ENCODE results near the gene PTH1R. TPM values are rescaled to one million over a fixed set of nuclear protein-coding genes. Genes with fewer than 3 reads are reported as not detected.

PTH1R gene
- total RNA-seq, 1 experiment from 2014 or later = 0.32 TPM

GRCh38 chr3:46881596-46882376 lies 4.3 kb downstream of the PTH1R start (continued):
- TF ChIP-seq CTCF (IDR thresholded peaks at IDR 0.05 in 2 of 3, conservative IDR thresholded peaks at IDR 0.05 in 1 of 3; ENCODE audit: borderline replicate concordance in 1 of 3, insufficient read depth in 1 of 3, low read depth in 2 of 3, low read length in 2 of 3) = no peak

- H3K27ac ChIP-seq (ENCODE audit: low read depth, low read length) = no peak overlapping the region
- intact Hi-C loops (cut with micrococcal nuclease) = no loop called here
- H4K20me1 ChIP-seq (ENCODE audit: insufficient read depth) = no peaks in the 10 kb centered on the region
- CTCF ChIA-PET = no interaction called here
- no peak overlapping the region for H3K4me3 ChIP-seq (replicated peaks in 1 of 2; ENCODE audit: low read depth in 1 of 2, low read length in 2 of 2)
- DNase-seq (ENCODE audit: low read depth, low spot score) = no peak
- H3K4me1 ChIP-seq (ENCODE audit: control insufficient read depth in 1 of 2, insufficient read depth in 2 of 2, low read length in 2 of 2) = peaks cover 9 to 13% of the 10 kb centered on the region in 2 experiments
- H3K4me2 ChIP-seq (ENCODE audit: low read length) = no peak overlapping the region
- no peaks in the 10 kb centered on the region for H3K79me2 ChIP-seq (ENCODE audit: insufficient read depth, low read length)
- H3K9me3 ChIP-seq (ENCODE audit: control insufficient read depth in 1 of 2, insufficient read depth in 1 of 2, low read depth in 1 of 2, low read length in 2 of 2) = no peaks in the 10 kb centered on the region
- H3K9me2 ChIP-seq (ENCODE audit: insufficient read depth) = no peaks in the 10 kb centered on the region
- no peaks in the 10 kb centered on the region for H3K36me3 ChIP-seq (ENCODE audit: control insufficient read depth in 1 of 2, insufficient read depth in 2 of 2, low read length in 2 of 2)
- H3K27me3 ChIP-seq (ENCODE audit: insufficient read depth, low read length) = no peaks in the 10 kb centered on the region
- H3K9ac ChIP-seq (ENCODE audit: low read length) = no peak overlapping the region
- POLR2A ChIA-PET = no interaction called here
- no peak for ATAC-seq
- no peak for TF ChIP-seq SP1 (IDR thresholded peaks at IDR 0.05; ENCODE audit: low read depth)
- no peak for TF ChIP-seq REST (IDR thresholded peaks at IDR 0.05; ENCODE audit: low read depth)
- TF ChIP-seq ZFX (IDR thresholded peaks at IDR 0.05) = no peak
- no peak for TF ChIP-seq TCF7L2 (IDR thresholded peaks at IDR 0.05; ENCODE audit: borderline replicate concordance, extremely low read depth, insufficient read depth, insufficient read length)
- no TSS peak for BruUV-seq (replicated peaks)
- RAD21 ChIA-PET (ENCODE audit: low non-redundant PET in 1 of 2, low total read pairs in 2 of 2, uncharacterized antibody in 2 of 2, unreplicated experiment in 2 of 2) = no interaction called here
- no peak overlapping the region for H2AFZ ChIP-seq (ENCODE audit: low read depth, low read length, poor library complexity, severe bottlenecking)
These were observed 5.0 kb downstream of the PTH1R start for GRCh38 chr3:46882377-46883053.

Data from HCT116 (cell line).